ENCODE measurements around the gene TENM3.

- no peak for TF ChIP-seq CTCF (IDR thresholded peaks at IDR 0.05; ENCODE audit: borderline replicate concordance, extremely low read depth, low read length, poor library complexity, severe bottlenecking)
- TF ChIP-seq EZH2 (IDR thresholded peaks at IDR 0.05; ENCODE audit: borderline replicate concordance, low read depth, low read length, severe bottlenecking): no peak
Observed at GRCh38 chr4:182812916-182813315, 569.7 kb downstream of the TENM3 start.
